Right lobe of liver (tissue), 6 donors: ENCODE data around the gene LTBP1. TPM values are rescaled to one million over a fixed set of nuclear protein-coding genes. Genes with fewer than 3 reads are reported as not detected.

ENCODE experiments used
- ATAC-seq, 4 donors: fragments of 200-7000 bp; cut with Tn5 transposase; one replicate each; pipeline ENCODE4 v1.9.1; 2020; ENCODE audit warnings: mild to moderate bottlenecking in 4 of 4, moderate library complexity in 4 of 4
- DNase-seq, 3 donors: peaks; one replicate each; pipeline ENCODE4 v3.0.0-alpha.2; 2020
- H3K27ac ChIP-seq, 3 donors: fragments of 200-600 bp; one replicate each; pipeline ENCODE4 v1.8.0; 2022
- H3K27me3 ChIP-seq, 2 donors: fragments of 200-600 bp; one replicate each; pipeline ENCODE4 v1.8.0; 2022
- H3K36me3 ChIP-seq, 4 donors: fragments of 200-600 bp; sonication (generic) in 1 of 4; one replicate each; pipeline versions ENCODE4 v1.5.1 to v1.8.0; 2017 to 2022; ENCODE audit warnings: control low read depth in 1 of 4
- H3K4me1 ChIP-seq, 4 donors: fragments of 200-600 bp; sonication (generic) in 1 of 4; one replicate each; pipeline versions ENCODE4 v1.5.1 to v1.8.0; 2017 to 2022; ENCODE audit warnings: control low read depth in 1 of 4
- H3K4me3 ChIP-seq, 3 donors: fragments of 200-600 bp; one replicate each; pipeline ENCODE4 v1.8.0; 2022
- H3K9me3 ChIP-seq, 4 donors: fragments of 200-600 bp; sonication (generic) in 1 of 4; one replicate each; pipeline versions ENCODE4 v1.5.1 to v1.8.0; 2017 to 2022; ENCODE audit warnings: control low read depth in 1 of 4
- CTCF ChIP-seq, 4 donors: fragments of 200-600 bp in 3 of 4; fragments of 450-650 bp in 1 of 4; IDR thresholded peaks; one replicate each; pipeline versions ENCODE4 v1.5.1 to v1.8.0; 2016 to 2022; ENCODE audit warnings: antibody characterized with exemption in 4 of 4, mild to moderate bottlenecking in 2 of 4
- POLR2A ChIP-seq: fragments of 450-650 bp; IDR thresholded peaks from one replicate; pipeline ENCODE4 v1.6.1; 2017; ENCODE audit warnings: antibody characterized with exemption, mild to moderate bottlenecking
- WGBS: methylation state at CpG from one replicate; pipeline ENCODE4 v1.1.6; 2018; ENCODE audit warnings: low coverage, low lambda C conversion rate; ENCODE audit not compliant: insufficient coverage; ENCODE audit errors: missing lambda C conversion rate; 5-methylcytosine and 5-hydroxymethylcytosine counted together
- intact Hi-C, 2 donors: fragments of 100-400 bp; cut with DNase I; formaldehyde crosslinking; loops; one replicate each; pipeline versions ENCODE4 v1.11.2 to v1.14.1; 2022
- total RNA-seq, 6 experiments: library from RNA; depleted of rRNA in 2 of 6; stranded (reverse); fragments of >200 nt in 2 of 6; fragmentation: NEBNext Ultra II Directional in 3 of 6; extraction: Animal tissue kit (Norgen Biotek cat#: 25700) in 3 of 6; gene quantifications; one replicate each; pipeline versions ENCODE4 v1.1.0 to v1.2.4, GENCODE V29; 2016 to 2023
- donor health status: DM: no; HTN: yes; CAD: no.
- donor health status: DM: no; HTN: no; CAD: no.
- donor health status: DM: no; HTN: no; CAD: no.
- donor health status: DM: no; HTN: yes; CAD: no.
- donor health status: DM: no; HTN: yes; CAD: no.

The LTBP1 gene
- total RNA-seq, 6 experiments from 2014 or later, result 5.4 to 14.2 (median 9.1) TPM

GRCh38 chr2:33094303-33094702 is 147.6 kb downstream of the LTBP1 start:
- H3K4me1 ChIP-seq, result peaks cover 0 to 18% (median 4%) of the 10 kb centered on the region in 4 donors
- no peaks in the 10 kb centered on the region for H3K9me3 ChIP-seq
- no peak for DNase-seq
- no peak overlapping the region for H3K4me3 ChIP-seq
- H3K27ac ChIP-seq, result peak overlapping the region in 1 of 3 donors; percentile 9
- H3K27me3 ChIP-seq, result no peaks in the 10 kb centered on the region
- ATAC-seq, result peak; percentile 46 to 78 (median 76)
- WGBS, result 6% methylated on average over 1 of the region's 1 CpG
- TF ChIP-seq CTCF (IDR thresholded peaks at IDR 0.05), result no peak
- TF ChIP-seq POLR2A, result no peak
- intact Hi-C loops, result no loop called here
- H3K36me3 ChIP-seq, result no peaks in the 10 kb centered on the region

- H3K4me3 ChIP-seq, result no peak overlapping the region
- DNase-seq (no peak), ATAC-seq (no peak)
- H3K9me3 ChIP-seq, result no peaks in the 10 kb centered on the region
- intact Hi-C loops, result no loop called here
- peaks cover 0 to 6% (median 0%) of the 10 kb centered on the region in 4 donors for H3K4me1 ChIP-seq
- no peak overlapping the region for H3K27ac ChIP-seq
- no peaks in the 10 kb centered on the region for H3K27me3 ChIP-seq
- no peaks in the 10 kb centered on the region for H3K36me3 ChIP-seq
- TF ChIP-seq POLR2A (no peak), CTCF (IDR thresholded peaks at IDR 0.05) (no peak)
- 90% methylated on average over 4 of the region's 4 CpGs for WGBS
These were observed 153.2 kb downstream of the LTBP1 start for GRCh38 chr2:33099989-33100388.

GRCh38 chr2:33100921-33101320 is 154.2 kb downstream of the LTBP1 start:
- H3K36me3 ChIP-seq, result no peaks in the 10 kb centered on the region
- ATAC-seq, result no peak
- H3K27me3 ChIP-seq, result no peaks in the 10 kb centered on the region
- DNase-seq, result no peak
- H3K27ac ChIP-seq, result no peak overlapping the region
- H3K9me3 ChIP-seq, result no peaks in the 10 kb centered on the region
- no peak overlapping the region for H3K4me3 ChIP-seq
- no peak for TF ChIP-seq CTCF (IDR thresholded peaks at IDR 0.05)
- no peak for TF ChIP-seq POLR2A
- intact Hi-C loops, result no loop called here
- H3K4me1 ChIP-seq, result peaks cover 0 to 6% (median 0%) of the 10 kb centered on the region in 4 donors

GRCh38 chr2:33104052-33104623 is 157.4 kb downstream of the LTBP1 start:
- H3K27me3 ChIP-seq, result no peaks in the 10 kb centered on the region
- peaks cover 0 to 6% (median 0%) of the 10 kb centered on the region in 4 donors for H3K4me1 ChIP-seq
- TF ChIP-seq POLR2A, result no peak
- TF ChIP-seq CTCF (IDR thresholded peaks at IDR 0.05), result no peak
- H3K4me3 ChIP-seq, result no peak overlapping the region
- DNase-seq (no peak), ATAC-seq (peak in 3 of 4 donors; percentile 46 to 69 (median 48))
- no peaks in the 10 kb centered on the region for H3K9me3 ChIP-seq
- intact Hi-C loops, result no loop called here
- H3K36me3 ChIP-seq, result no peaks in the 10 kb centered on the region
- H3K27ac ChIP-seq, result no peak overlapping the region
- 53% methylated on average over 5 of the region's 5 CpGs for WGBS

GRCh38 chr2:33104726-33105125 is 158.0 kb downstream of the LTBP1 start:
- WGBS, result 84% methylated on average over 4 of the region's 4 CpGs
- H3K27me3 ChIP-seq, result no peaks in the 10 kb centered on the region
- ATAC-seq (no peak), DNase-seq (no peak)
- intact Hi-C loops, result no loop called here
- H3K27ac ChIP-seq, result no peak overlapping the region
- TF ChIP-seq CTCF (IDR thresholded peaks at IDR 0.05) (no peak), POLR2A (no peak)
- no peaks in the 10 kb centered on the region for H3K36me3 ChIP-seq
- H3K9me3 ChIP-seq, result no peaks in the 10 kb centered on the region
- H3K4me3 ChIP-seq, result no peak overlapping the region
- peaks cover 0 to 6% (median 0%) of the 10 kb centered on the region in 4 donors for H3K4me1 ChIP-seq
